ENCODE measurements around the gene TICAM1.
A peak's percentile ranks its signal among the peaks of the same experiment; 100 is the strongest.
"Not testable (repeated sequence)": the region's sequence is repeated elsewhere in the genome, so short reads cannot be mapped to it uniquely, and the experiment has no call there.

Gene TICAM1

GRCh38 chr19:4856468-4856867 is 25.0 kb upstream of the TICAM1 start:
- not testable (repeated sequence) for H3K4me3 Mint-ChIP-seq; DNase-seq; H3K27me3 Mint-ChIP-seq; H3K4me1 Mint-ChIP-seq; ATAC-seq (replicated peaks); H3K9me3 Mint-ChIP-seq; H3K27ac Mint-ChIP-seq
- H3K36me3 Mint-ChIP-seq, result peaks cover 11 to 34% of the 10 kb centered on the region in 2 donors

GRCh38 chr19:4853506-4853905 is 22.0 kb upstream of the TICAM1 start:
- not testable (repeated sequence) for H3K4me3 Mint-ChIP-seq; ATAC-seq (replicated peaks); H3K27me3 Mint-ChIP-seq; H3K9me3 Mint-ChIP-seq; DNase-seq; H3K27ac Mint-ChIP-seq
- peaks cover 10 to 12% of the 10 kb centered on the region in 2 donors for H3K4me1 Mint-ChIP-seq
- peaks cover 9 to 28% of the 10 kb centered on the region in 2 donors for H3K36me3 Mint-ChIP-seq

- Mint-ChIP-seq H3K4me1 (peaks cover 10 to 12% of the 10 kb centered on the region in 2 donors), H3K27ac (peak overlapping the region; percentile 42), H3K36me3 (peaks cover 9 to 28% of the 10 kb centered on the region in 2 donors), H3K27me3 (no peaks in the 10 kb centered on the region), H3K9me3 (no peaks in the 10 kb centered on the region), H3K4me3 (no peak overlapping the region)
- DNase-seq (no peak), ATAC-seq (replicated peaks) (no peak)
Observed at GRCh38 chr19:4852484-4852883, 21.0 kb upstream of the TICAM1 start.

- ATAC-seq (replicated peaks), result peak; percentile 85 to 89
- Mint-ChIP-seq H3K36me3 (peaks cover 9 to 23% of the 10 kb centered on the region in 2 donors), H3K4me3 (peak overlapping the region in 1 of 2 donors; percentile 57), H3K27me3 (no peaks in the 10 kb centered on the region), H3K27ac (peak overlapping the region; percentile 37), H3K9me3 (no peaks in the 10 kb centered on the region), H3K4me1 (peaks cover 10 to 12% of the 10 kb centered on the region in 2 donors)
- DNase-seq, result peak; percentile 60
Observed at GRCh38 chr19:4851551-4852290, 20.2 kb upstream of the TICAM1 start.

GRCh38 chr19:4849019-4849418 is 17.5 kb upstream of the TICAM1 start:
- no peaks in the 10 kb centered on the region for H3K9me3 Mint-ChIP-seq
- no peak for ATAC-seq (replicated peaks)

GRCh38 chr19:4847190-4847973 is 15.9 kb upstream of the TICAM1 start:
- DNase-seq (no peak), ATAC-seq (replicated peaks) (no peak)
- H3K9me3 Mint-ChIP-seq, result no peaks in the 10 kb centered on the region
- H3K36me3 Mint-ChIP-seq, result peaks cover 24 to 40% of the 10 kb centered on the region in 2 donors
- peaks cover 10 to 12% of the 10 kb centered on the region in 2 donors for H3K4me1 Mint-ChIP-seq
- H3K27me3 Mint-ChIP-seq, result no peaks in the 10 kb centered on the region
- no peak overlapping the region for H3K4me3 Mint-ChIP-seq
- H3K27ac Mint-ChIP-seq, result no peak overlapping the region

More at GRCh38 chr19:4849019-4849418, 17.5 kb upstream of the TICAM1 start:
- no peaks in the 10 kb centered on the region for H3K27me3 Mint-ChIP-seq
- H3K27ac Mint-ChIP-seq, result no peak overlapping the region
- peaks cover 18 to 31% of the 10 kb centered on the region in 2 donors for H3K36me3 Mint-ChIP-seq
- H3K4me1 Mint-ChIP-seq, result peaks cover 10 to 12% of the 10 kb centered on the region in 2 donors
- H3K4me3 Mint-ChIP-seq, result no peak overlapping the region
- no peak for DNase-seq

- H3K27ac Mint-ChIP-seq; H3K9me3 Mint-ChIP-seq; H3K4me3 Mint-ChIP-seq; H3K27me3 Mint-ChIP-seq; ATAC-seq (replicated peaks); DNase-seq: not testable (repeated sequence)
- H3K4me1 Mint-ChIP-seq, result peaks cover 5 to 11% of the 10 kb centered on the region in 2 donors
- H3K36me3 Mint-ChIP-seq, result peaks cover 27 to 35% of the 10 kb centered on the region in 2 donors
Observed at GRCh38 chr19:4845975-4846374, 14.5 kb upstream of the TICAM1 start.

GRCh38 chr19:4844348-4845179 is 13.1 kb upstream of the TICAM1 start:
- Mint-ChIP-seq H3K27ac (no peak overlapping the region), H3K36me3 (peaks cover 30 to 43% of the 10 kb centered on the region in 2 donors), H3K4me1 (peaks cover 5 to 12% of the 10 kb centered on the region in 2 donors), H3K4me3 (no peak overlapping the region), H3K9me3 (no peaks in the 10 kb centered on the region), H3K27me3 (no peaks in the 10 kb centered on the region)
- no peak for ATAC-seq (replicated peaks)
- DNase-seq, result no peak

- ATAC-seq (replicated peaks), result no peak
- no peaks in the 10 kb centered on the region for H3K27me3 Mint-ChIP-seq
- H3K4me3 Mint-ChIP-seq, result no peak overlapping the region
- H3K9me3 Mint-ChIP-seq, result no peaks in the 10 kb centered on the region
- peaks cover 35 to 50% of the 10 kb centered on the region in 2 donors for H3K36me3 Mint-ChIP-seq
- peaks cover 3 to 6% of the 10 kb centered on the region in 2 donors for H3K4me1 Mint-ChIP-seq
- no peak for DNase-seq
- H3K27ac Mint-ChIP-seq, result no peak overlapping the region
Observed at GRCh38 chr19:4843647-4843965, 12.1 kb upstream of the TICAM1 start.

- Mint-ChIP-seq H3K27ac (no peak overlapping the region), H3K9me3 (peaks cover 0 to 2% of the 10 kb centered on the region in 2 donors), H3K36me3 (peaks cover 28 to 43% of the 10 kb centered on the region in 2 donors), H3K4me3 (no peak overlapping the region), H3K27me3 (no peaks in the 10 kb centered on the region), H3K4me1 (peaks cover 5 to 10% of the 10 kb centered on the region in 2 donors)
- no peak for ATAC-seq (replicated peaks)
- DNase-seq, result no peak
Observed at GRCh38 chr19:4839192-4839591, 7.7 kb upstream of the TICAM1 start.

GRCh38 chr19:4832776-4833175 is 1.3 kb upstream of the TICAM1 start:
- DNase-seq, result no peak
- no peaks in the 10 kb centered on the region for H3K27me3 Mint-ChIP-seq
- no peak for ATAC-seq (replicated peaks)
- peak overlapping the region in 1 of 2 donors; percentile 29 for H3K4me3 Mint-ChIP-seq
- H3K4me1 Mint-ChIP-seq, result peaks cover 23 to 41% of the 10 kb centered on the region in 2 donors
- peaks cover 0 to 2% of the 10 kb centered on the region in 2 donors for H3K9me3 Mint-ChIP-seq
- H3K27ac Mint-ChIP-seq, result peak overlapping the region; percentile 59
- peaks cover 14 to 28% of the 10 kb centered on the region in 2 donors for H3K36me3 Mint-ChIP-seq

GRCh38 chr19:4831979-4832340 is 448 bp upstream of the TICAM1 start:
- peaks cover 14 to 27% of the 10 kb centered on the region in 2 donors for H3K36me3 Mint-ChIP-seq
- H3K4me3 Mint-ChIP-seq, result peak overlapping the region; percentile 89 to 95

GRCh38 chr19:4830768-4831265 is 695 bp downstream of the TICAM1 start:
- no peak for ATAC-seq (replicated peaks)
- H3K36me3 Mint-ChIP-seq, result peaks cover 15 to 27% of the 10 kb centered on the region in 2 donors
- peak overlapping the region; percentile 89 to 95 for H3K4me3 Mint-ChIP-seq
- no peaks in the 10 kb centered on the region for H3K9me3 Mint-ChIP-seq
- H3K4me1 Mint-ChIP-seq, result peaks cover 24 to 40% of the 10 kb centered on the region in 2 donors
- peak overlapping the region; percentile 98 for H3K27ac Mint-ChIP-seq
- no peaks in the 10 kb centered on the region for H3K27me3 Mint-ChIP-seq
- DNase-seq, result no peak

More at GRCh38 chr19:4831979-4832340, 448 bp upstream of the TICAM1 start:
- ATAC-seq (replicated peaks); H3K27me3 Mint-ChIP-seq; DNase-seq; H3K9me3 Mint-ChIP-seq: not testable (repeated sequence)
- Mint-ChIP-seq H3K27ac (peak overlapping the region; percentile 93), H3K4me1 (peaks cover 22 to 40% of the 10 kb centered on the region in 2 donors)

GRCh38 chr19:4830332-4830731 is 1.2 kb downstream of the TICAM1 start:
- Mint-ChIP-seq H3K4me3 (peak overlapping the region; percentile 89 to 95), H3K27ac (peak overlapping the region; percentile 98), H3K27me3 (no peaks in the 10 kb centered on the region), H3K4me1 (peaks cover 24 to 40% of the 10 kb centered on the region in 2 donors), H3K36me3 (peaks cover 15 to 27% of the 10 kb centered on the region in 2 donors), H3K9me3 (no peaks in the 10 kb centered on the region)
- DNase-seq, result no peak
- no peak for ATAC-seq (replicated peaks)

Measured in stimulated activated naive B cell treated with anti-CD40 and anti-IgM and Interleukin-4, amounts not matched to agents 10 μg/mL and 1 μg/mL and 100 μg/mL, for 72 hours (primary cell).